WTC11 (cell line): ENCODE data around the gene VCAN. TPM values are rescaled to one million over a fixed set of nuclear protein-coding genes. Genes with fewer than 3 reads are reported as not detected.

Experiments
- ATAC-seq: fragments of 200-7000 bp; cut with Tn5 transposase; 2 replicates; pipeline ENCODE4 v1.10.0; 2021; ENCODE audit warnings: mild to moderate bottlenecking, moderate library complexity
- CTCF ChIA-PET: fragments of 300-600 bp; sonication (Branson Sonifier 250); formaldehyde crosslinking; loops from one replicate; lab custom pipeline; 2021; ENCODE audit warnings: antibody characterized with exemption; lab: Charles Lee
- POLR2A ChIA-PET: fragments of 350-600 bp; sonication (Branson Sonifier 250); formaldehyde crosslinking; loops from one replicate; lab custom pipeline; 2021; ENCODE audit warnings: antibody characterized with exemption; lab: Charles Lee
- DNase-seq: peaks from one replicate; pipeline ENCODE4 v3.0.0; 2021; ENCODE audit warnings: low spot score
- H3K27ac Mint-ChIP-seq: 2 replicates; pipeline ENCODE4 v1.8.0; 2021; ENCODE audit warnings: mixed read lengths
- H3K27me3 Mint-ChIP-seq: 2 replicates; pipeline ENCODE4 v1.8.0; 2021; ENCODE audit warnings: low read depth, mild to moderate bottlenecking, moderate library complexity, mixed read lengths
- H3K36me3 Mint-ChIP-seq: 2 replicates; pipeline ENCODE4 v1.8.0; 2021; ENCODE audit warnings: mixed read lengths
- H3K4me1 Mint-ChIP-seq: 2 replicates; pipeline ENCODE4 v1.8.0; 2022; ENCODE audit warnings: mixed read lengths
- H3K4me3 Mint-ChIP-seq: 2 replicates; pipeline ENCODE4 v1.8.0; 2021; ENCODE audit warnings: mild to moderate bottlenecking, moderate library complexity, mixed read lengths
- H3K9me3 Mint-ChIP-seq: 2 replicates; pipeline ENCODE4 v1.8.0; 2021; ENCODE audit warnings: mixed read lengths
- CREB1 ChIP-seq: sonication (generic); formaldehyde crosslinking; IDR thresholded peaks from 2 replicates; pipeline ENCODE4 v1.8.0; 2023; ENCODE audit warnings: mild to moderate bottlenecking, missing genetic modification reagents
- CREM ChIP-seq: sonication (generic); formaldehyde crosslinking; IDR thresholded peaks from 2 replicates; pipeline ENCODE4 v1.8.1; 2022; ENCODE audit warnings: mild to moderate bottlenecking, missing genetic modification reagents, moderate library complexity
- ELF4 ChIP-seq: sonication (generic); formaldehyde crosslinking; IDR thresholded peaks from 2 replicates; pipeline ENCODE4 v1.8.1; 2022; ENCODE audit warnings: low read depth, mild to moderate bottlenecking, moderate library complexity, missing genetic modification reagents
- GABPB1 ChIP-seq: sonication (generic); formaldehyde crosslinking; IDR thresholded peaks from 2 replicates; pipeline ENCODE4 v1.8.1; 2023; ENCODE audit warnings: mild to moderate bottlenecking, missing genetic modification reagents
- IRF2 ChIP-seq: sonication (generic); formaldehyde crosslinking; IDR thresholded peaks from 2 replicates; pipeline ENCODE4 v1.8.0; 2022; ENCODE audit warnings: low read depth, missing genetic modification reagents, borderline replicate concordance
- SMAD3 ChIP-seq: sonication (generic); formaldehyde crosslinking; IDR thresholded peaks from 2 replicates; pipeline ENCODE4 v1.8.0; 2022; ENCODE audit warnings: missing genetic modification reagents, mild to moderate bottlenecking, borderline replicate concordance
- SP1 ChIP-seq: sonication (generic); formaldehyde crosslinking; conservative IDR thresholded peaks from 2 replicates; pipeline ENCODE4 v1.8.1; 2022; ENCODE audit warnings: missing genetic modification reagents
- ZNF219 ChIP-seq: sonication (generic); formaldehyde crosslinking; IDR thresholded peaks from 2 replicates; pipeline ENCODE4 v1.8.0; 2023; ENCODE audit warnings: missing genetic modification reagents, mild to moderate bottlenecking, borderline replicate concordance
- ZNF263 ChIP-seq: sonication (generic); formaldehyde crosslinking; IDR thresholded peaks from 2 replicates; pipeline ENCODE4 v1.8.1; 2022; ENCODE audit warnings: low read depth, mild to moderate bottlenecking, moderate library complexity, missing genetic modification reagents
- ZNF317 ChIP-seq: sonication (generic); formaldehyde crosslinking; IDR thresholded peaks from 2 replicates; pipeline ENCODE4 v1.8.1; 2023; ENCODE audit warnings: low read depth, mild to moderate bottlenecking, moderate library complexity, missing genetic modification reagents, borderline replicate concordance
- ZNF416 ChIP-seq: fragments of 250-450 bp; sonication (Bioruptor Pico); IDR thresholded peaks from 2 replicates; pipeline ENCODE4 v1.9.0; 2021; ENCODE audit warnings: mild to moderate bottlenecking, inconsistent platforms
- ZNF671 ChIP-seq: fragments of 250-450 bp; sonication (Bioruptor Pico); IDR thresholded peaks from 2 replicates; pipeline ENCODE4 v1.8.0; 2021; ENCODE audit warnings: mild to moderate bottlenecking
- total RNA-seq: library from RNA; stranded (reverse); gene quantifications from 3 replicates; pipeline ENCODE4 v1.2.3, GENCODE V29; 2021
- TF ChIP-seq, protein P1 (sequence below): sonication (generic); formaldehyde crosslinking; conservative IDR thresholded peaks from 2 replicates; pipeline ENCODE4 v1.8.1; 2023; ENCODE audit warnings: mild to moderate bottlenecking, low read depth, missing genetic modification reagents, moderate library complexity
- TF ChIP-seq, protein P2 (sequence below): sonication (generic); formaldehyde crosslinking; IDR thresholded peaks from 2 replicates; pipeline ENCODE4 v1.8.0; 2023; ENCODE audit warnings: missing genetic modification reagents
- TF ChIP-seq, protein P3 (sequence below): sonication (generic); formaldehyde crosslinking; IDR thresholded peaks from 2 replicates; pipeline ENCODE4 v1.8.0; 2023; ENCODE audit warnings: mild to moderate bottlenecking, missing genetic modification reagents
- TF ChIP-seq, protein P4 (sequence below): sonication (generic); formaldehyde crosslinking; IDR thresholded peaks from 2 replicates; pipeline ENCODE4 v1.8.1; 2022; ENCODE audit warnings: mild to moderate bottlenecking, missing genetic modification reagents, moderate library complexity, borderline replicate concordance
- TF ChIP-seq, protein P5 (sequence below): sonication (generic); formaldehyde crosslinking; IDR thresholded peaks from 2 replicates; pipeline ENCODE4 v1.8.1; 2023; ENCODE audit warnings: mild to moderate bottlenecking, missing genetic modification reagents, moderate library complexity
- TF ChIP-seq, protein P6 (sequence below): fragments of 250-450 bp; sonication (Bioruptor Pico); IDR thresholded peaks from 2 replicates; pipeline ENCODE4 v1.9.0; 2021; ENCODE audit warnings: moderate library complexity, mild to moderate bottlenecking, inconsistent platforms, borderline replicate concordance
- TF ChIP-seq, protein P7 (sequence below): sonication (generic); formaldehyde crosslinking; IDR thresholded peaks from 2 replicates; pipeline ENCODE4 v1.8.1; 2022; ENCODE audit warnings: low read depth, missing genetic modification reagents, borderline replicate concordance

VCAN gene
- total RNA-seq, 1 experiment from 2014 or later = 276 TPM

DNA sequence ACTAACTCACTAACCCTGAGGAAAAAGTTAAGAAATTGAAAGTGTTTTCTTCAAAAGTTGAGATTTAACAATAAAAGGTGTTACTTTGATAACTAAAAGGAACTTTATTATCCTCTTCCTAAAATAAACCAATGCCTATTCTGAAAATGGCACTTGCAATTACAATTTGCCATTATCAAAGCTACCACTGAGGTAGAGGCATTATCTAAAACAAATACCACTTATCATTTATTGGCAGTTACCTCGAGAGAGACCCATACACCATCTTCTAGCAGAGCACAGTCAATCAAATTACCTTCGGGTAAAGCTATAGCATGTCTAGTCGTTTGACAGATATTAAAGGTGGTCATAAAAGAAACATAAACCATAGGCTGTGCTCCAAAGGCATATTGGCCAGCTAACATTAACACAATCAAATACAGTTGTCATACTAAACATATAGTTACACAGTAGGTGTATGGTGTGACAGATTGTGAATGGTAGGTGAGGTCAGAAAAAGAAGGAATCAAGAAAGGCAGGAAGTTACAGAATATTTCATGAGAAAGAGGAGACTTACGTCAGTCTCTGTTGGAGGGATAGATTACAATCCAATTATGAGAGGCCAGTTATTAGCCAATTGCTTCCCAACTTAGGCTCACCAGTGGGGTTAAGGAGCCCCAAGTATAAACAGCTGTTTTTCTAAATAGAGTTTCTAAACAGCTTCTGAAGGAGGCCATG, 56.3 kb downstream of the VCAN start:
- Mint-ChIP-seq H3K36me3 (peaks cover 15% of the 10 kb centered on the region), H3K27me3 (no peaks in the 10 kb centered on the region), H3K4me3 (no peak overlapping the region), H3K27ac (no peak overlapping the region; the same call in 1 of the 2 replicates), H3K4me1 (peaks cover 12% of the 10 kb centered on the region), H3K9me3 (no peaks in the 10 kb centered on the region)
- POLR2A ChIA-PET = no interaction called here
- DNase-seq (no peak), ATAC-seq (no peak)
- TF ChIP-seq SP1 (CRISPR knock-in tag) = no peak
- TF ChIP-seq, protein P1, sequence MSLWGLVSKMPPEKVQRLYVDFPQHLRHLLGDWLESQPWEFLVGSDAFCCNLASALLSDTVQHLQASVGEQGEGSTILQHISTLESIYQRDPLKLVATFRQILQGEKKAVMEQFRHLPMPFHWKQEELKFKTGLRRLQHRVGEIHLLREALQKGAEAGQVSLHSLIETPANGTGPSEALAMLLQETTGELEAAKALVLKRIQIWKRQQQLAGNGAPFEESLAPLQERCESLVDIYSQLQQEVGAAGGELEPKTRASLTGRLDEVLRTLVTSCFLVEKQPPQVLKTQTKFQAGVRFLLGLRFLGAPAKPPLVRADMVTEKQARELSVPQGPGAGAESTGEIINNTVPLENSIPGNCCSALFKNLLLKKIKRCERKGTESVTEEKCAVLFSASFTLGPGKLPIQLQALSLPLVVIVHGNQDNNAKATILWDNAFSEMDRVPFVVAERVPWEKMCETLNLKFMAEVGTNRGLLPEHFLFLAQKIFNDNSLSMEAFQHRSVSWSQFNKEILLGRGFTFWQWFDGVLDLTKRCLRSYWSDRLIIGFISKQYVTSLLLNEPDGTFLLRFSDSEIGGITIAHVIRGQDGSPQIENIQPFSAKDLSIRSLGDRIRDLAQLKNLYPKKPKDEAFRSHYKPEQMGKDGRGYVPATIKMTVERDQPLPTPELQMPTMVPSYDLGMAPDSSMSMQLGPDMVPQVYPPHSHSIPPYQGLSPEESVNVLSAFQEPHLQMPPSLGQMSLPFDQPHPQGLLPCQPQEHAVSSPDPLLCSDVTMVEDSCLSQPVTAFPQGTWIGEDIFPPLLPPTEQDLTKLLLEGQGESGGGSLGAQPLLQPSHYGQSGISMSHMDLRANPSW (CRISPR knock-in tag) = no peak
- TF ChIP-seq ZNF671 (CRISPR knock-in tag) = no peak
- TF ChIP-seq, protein P2, sequence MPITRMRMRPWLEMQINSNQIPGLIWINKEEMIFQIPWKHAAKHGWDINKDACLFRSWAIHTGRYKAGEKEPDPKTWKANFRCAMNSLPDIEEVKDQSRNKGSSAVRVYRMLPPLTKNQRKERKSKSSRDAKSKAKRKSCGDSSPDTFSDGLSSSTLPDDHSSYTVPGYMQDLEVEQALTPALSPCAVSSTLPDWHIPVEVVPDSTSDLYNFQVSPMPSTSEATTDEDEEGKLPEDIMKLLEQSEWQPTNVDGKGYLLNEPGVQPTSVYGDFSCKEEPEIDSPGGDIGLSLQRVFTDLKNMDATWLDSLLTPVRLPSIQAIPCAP = no peak
- TF ChIP-seq, protein P3, sequence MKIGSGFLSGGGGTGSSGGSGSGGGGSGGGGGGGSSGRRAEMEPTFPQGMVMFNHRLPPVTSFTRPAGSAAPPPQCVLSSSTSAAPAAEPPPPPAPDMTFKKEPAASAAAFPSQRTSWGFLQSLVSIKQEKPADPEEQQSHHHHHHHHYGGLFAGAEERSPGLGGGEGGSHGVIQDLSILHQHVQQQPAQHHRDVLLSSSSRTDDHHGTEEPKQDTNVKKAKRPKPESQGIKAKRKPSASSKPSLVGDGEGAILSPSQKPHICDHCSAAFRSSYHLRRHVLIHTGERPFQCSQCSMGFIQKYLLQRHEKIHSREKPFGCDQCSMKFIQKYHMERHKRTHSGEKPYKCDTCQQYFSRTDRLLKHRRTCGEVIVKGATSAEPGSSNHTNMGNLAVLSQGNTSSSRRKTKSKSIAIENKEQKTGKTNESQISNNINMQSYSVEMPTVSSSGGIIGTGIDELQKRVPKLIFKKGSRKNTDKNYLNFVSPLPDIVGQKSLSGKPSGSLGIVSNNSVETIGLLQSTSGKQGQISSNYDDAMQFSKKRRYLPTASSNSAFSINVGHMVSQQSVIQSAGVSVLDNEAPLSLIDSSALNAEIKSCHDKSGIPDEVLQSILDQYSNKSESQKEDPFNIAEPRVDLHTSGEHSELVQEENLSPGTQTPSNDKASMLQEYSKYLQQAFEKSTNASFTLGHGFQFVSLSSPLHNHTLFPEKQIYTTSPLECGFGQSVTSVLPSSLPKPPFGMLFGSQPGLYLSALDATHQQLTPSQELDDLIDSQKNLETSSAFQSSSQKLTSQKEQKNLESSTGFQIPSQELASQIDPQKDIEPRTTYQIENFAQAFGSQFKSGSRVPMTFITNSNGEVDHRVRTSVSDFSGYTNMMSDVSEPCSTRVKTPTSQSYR (CRISPR knock-in tag) = no peak
- TF ChIP-seq CREM (CRISPR knock-in tag) = no peak
- TF ChIP-seq ELF4 = no peak
- TF ChIP-seq GABPB1 = no peak
- TF ChIP-seq SMAD3 (CRISPR knock-in tag) = no peak
- TF ChIP-seq ZNF219 = no peak
- TF ChIP-seq, protein P4, sequence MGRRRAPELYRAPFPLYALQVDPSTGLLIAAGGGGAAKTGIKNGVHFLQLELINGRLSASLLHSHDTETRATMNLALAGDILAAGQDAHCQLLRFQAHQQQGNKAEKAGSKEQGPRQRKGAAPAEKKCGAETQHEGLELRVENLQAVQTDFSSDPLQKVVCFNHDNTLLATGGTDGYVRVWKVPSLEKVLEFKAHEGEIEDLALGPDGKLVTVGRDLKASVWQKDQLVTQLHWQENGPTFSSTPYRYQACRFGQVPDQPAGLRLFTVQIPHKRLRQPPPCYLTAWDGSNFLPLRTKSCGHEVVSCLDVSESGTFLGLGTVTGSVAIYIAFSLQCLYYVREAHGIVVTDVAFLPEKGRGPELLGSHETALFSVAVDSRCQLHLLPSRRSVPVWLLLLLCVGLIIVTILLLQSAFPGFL = no peak
- TF ChIP-seq ZNF263 (CRISPR knock-in tag) = no peak
- no peak for TF ChIP-seq ZNF416
- no peak for TF ChIP-seq CREB1 (CRISPR knock-in tag)
- TF ChIP-seq, protein P5, sequence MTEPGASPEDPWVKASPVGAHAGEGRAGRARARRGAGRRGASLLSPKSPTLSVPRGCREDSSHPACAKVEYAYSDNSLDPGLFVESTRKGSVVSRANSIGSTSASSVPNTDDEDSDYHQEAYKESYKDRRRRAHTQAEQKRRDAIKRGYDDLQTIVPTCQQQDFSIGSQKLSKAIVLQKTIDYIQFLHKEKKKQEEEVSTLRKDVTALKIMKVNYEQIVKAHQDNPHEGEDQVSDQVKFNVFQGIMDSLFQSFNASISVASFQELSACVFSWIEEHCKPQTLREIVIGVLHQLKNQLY (CRISPR knock-in tag) = no peak
- TF ChIP-seq IRF2 (CRISPR knock-in tag) = no peak
- TF ChIP-seq ZNF317 (CRISPR knock-in tag) = no peak
- TF ChIP-seq, protein P6, sequence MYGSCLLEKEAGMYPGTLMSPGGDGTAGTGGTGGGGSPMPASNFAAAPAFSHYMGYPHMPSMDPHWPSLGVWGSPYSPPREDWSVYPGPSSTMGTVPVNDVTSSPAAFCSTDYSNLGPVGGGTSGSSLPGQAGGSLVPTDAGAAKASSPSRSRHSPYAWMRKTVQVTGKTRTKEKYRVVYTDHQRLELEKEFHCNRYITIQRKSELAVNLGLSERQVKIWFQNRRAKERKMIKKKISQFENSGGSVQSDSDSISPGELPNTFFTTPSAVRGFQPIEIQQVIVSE (CRISPR knock-in tag) = no peak
- TF ChIP-seq, protein P7, sequence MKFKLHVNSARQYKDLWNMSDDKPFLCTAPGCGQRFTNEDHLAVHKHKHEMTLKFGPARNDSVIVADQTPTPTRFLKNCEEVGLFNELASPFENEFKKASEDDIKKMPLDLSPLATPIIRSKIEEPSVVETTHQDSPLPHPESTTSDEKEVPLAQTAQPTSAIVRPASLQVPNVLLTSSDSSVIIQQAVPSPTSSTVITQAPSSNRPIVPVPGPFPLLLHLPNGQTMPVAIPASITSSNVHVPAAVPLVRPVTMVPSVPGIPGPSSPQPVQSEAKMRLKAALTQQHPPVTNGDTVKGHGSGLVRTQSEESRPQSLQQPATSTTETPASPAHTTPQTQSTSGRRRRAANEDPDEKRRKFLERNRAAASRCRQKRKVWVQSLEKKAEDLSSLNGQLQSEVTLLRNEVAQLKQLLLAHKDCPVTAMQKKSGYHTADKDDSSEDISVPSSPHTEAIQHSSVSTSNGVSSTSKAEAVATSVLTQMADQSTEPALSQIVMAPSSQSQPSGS (CRISPR knock-in tag) = no peak
- CTCF ChIA-PET = interaction anchor here (0.8 to 1.1 kb wide), 2 partner anchors 18 to 55 kb away, joined by 3 read pairs; no protein-coding TSS in a partner anchor
